IMR-90 (cell line): Measurements from ENCODE around the gene RHOB. TPM values are rescaled to one million over a fixed set of nuclear protein-coding genes. Genes with fewer than 3 reads are reported as not detected.

Source experiments
- ATAC-seq: fragments of 200-7000 bp; cut with Tn5 transposase; 2 replicates; pipeline ENCODE4 v1.9.1; 2020; ENCODE audit warnings: low read depth, mild to moderate bottlenecking, moderate library complexity
- BruUV-seq: library from RNA; stranded (reverse); fragments of 400-500 nt; replicated peaks from 2 replicates; lab custom pipeline; 2021; lab: Mats Ljungman, UMichigan
- CTCF ChIA-PET: fragments of 300-600 bp; formaldehyde crosslinking; extraction: SDS; loops from one replicate; lab custom pipeline; 2021; ENCODE audit warnings: antibody characterized with exemption; lab: Yijun Ruan, JAX
- POLR2A ChIA-PET: fragments of 300-600 bp; sonication (Branson Sonifier 250); formaldehyde crosslinking; loops from one replicate; lab custom pipeline; 2022; ENCODE audit warnings: antibody characterized with exemption; ENCODE audit not compliant: unreplicated experiment; lab: Charles Lee
- DNase-seq: peaks from one replicate; pipeline ENCODE4 v3.0.0; 2013
- H2AFZ ChIP-seq: replicated peaks from 2 replicates; pipeline ENCODE3; 2013; ENCODE audit warnings: low read length, mild to moderate bottlenecking; ENCODE audit not compliant: poor library complexity
- H2AK5ac ChIP-seq: 2 replicates; pipeline ENCODE4 v1.6.1; 2013; ENCODE audit warnings: low read depth, low read length, inconsistent platforms
- H2AK9ac ChIP-seq: replicated peaks from 2 replicates; pipeline ENCODE3; 2013; ENCODE audit warnings: mild to moderate bottlenecking, low read depth, low read length, moderate library complexity; ENCODE audit not compliant: poor library complexity
- H2BK120ac ChIP-seq: 2 replicates; pipeline ENCODE4 v1.6.1; 2013; ENCODE audit warnings: low read depth, low read length, inconsistent platforms
- H2BK15ac ChIP-seq: 3 replicates; pipeline ENCODE4 v1.6.1; 2013; ENCODE audit warnings: low read depth, low read length, inconsistent platforms
- H2BK20ac ChIP-seq: 2 replicates; pipeline ENCODE4 v1.6.1; 2013; ENCODE audit warnings: low read depth, mild to moderate bottlenecking, inconsistent platforms, low read length, moderate library complexity
- H2BK5ac ChIP-seq: 2 replicates; pipeline ENCODE4 v1.6.1; 2013; ENCODE audit warnings: mild to moderate bottlenecking, low read depth, low read length, inconsistent platforms; ENCODE audit not compliant: poor library complexity, severe bottlenecking
- H3K14ac ChIP-seq: replicated peaks from 2 replicates; pipeline ENCODE4 v1.6.1; 2013; ENCODE audit warnings: low read depth, low read length, inconsistent platforms
- H3K18ac ChIP-seq: 2 replicates; pipeline ENCODE4 v1.6.1; 2013; ENCODE audit warnings: low read depth, low read length, control low read depth
- H3K23ac ChIP-seq: 2 replicates; pipeline ENCODE4 v1.6.1; 2013; ENCODE audit warnings: low read depth, low read length, inconsistent platforms
- H3K27ac ChIP-seq: 2 replicates; pipeline ENCODE4 v1.5.1; 2013; ENCODE audit warnings: mild to moderate bottlenecking, control low read depth, low read length; ENCODE audit not compliant: insufficient read depth
- H3K27me3 ChIP-seq: 2 replicates; pipeline ENCODE4 v1.6.1; 2013; ENCODE audit warnings: low read length; ENCODE audit not compliant: control insufficient read depth, insufficient read depth
- H3K36me3 ChIP-seq: 2 replicates; pipeline ENCODE4 v1.6.1; 2013; ENCODE audit warnings: low read length, mixed read lengths; ENCODE audit not compliant: control insufficient read depth, insufficient read depth
- H3K4ac ChIP-seq: 2 replicates; pipeline ENCODE4 v1.6.1; 2013; ENCODE audit warnings: low read depth, low read length, inconsistent platforms
- H3K4me1 ChIP-seq: 2 replicates; pipeline ENCODE4 v1.6.1; 2013; ENCODE audit warnings: low read length, mixed read lengths; ENCODE audit not compliant: control insufficient read depth, insufficient read depth
- H3K4me2 ChIP-seq: 2 replicates; pipeline ENCODE4 v1.6.1; 2013; ENCODE audit warnings: low read depth, mild to moderate bottlenecking, control low read depth, low read length, moderate library complexity
- H3K4me3 ChIP-seq: 2 replicates; pipeline ENCODE4 v1.5.1; 2013; ENCODE audit warnings: low read depth, mild to moderate bottlenecking, control low read depth, low read length, moderate library complexity; ENCODE audit not compliant: insufficient read depth
- H3K56ac ChIP-seq: 2 replicates; pipeline ENCODE4 v1.6.1; 2013; ENCODE audit warnings: low read length, inconsistent platforms; ENCODE audit not compliant: insufficient read depth; ENCODE audit errors: extremely low read depth
- H3K79me1 ChIP-seq, 2 experiments: 2 replicates each; pipeline ENCODE4 v1.6.1; 2013; ENCODE audit warnings: low read length in 2 of 2, inconsistent platforms in 1 of 2, low read depth in 1 of 2
- H3K9ac ChIP-seq: 2 replicates; pipeline ENCODE4 v1.6.1; 2013; ENCODE audit warnings: low read depth, low read length, control low read depth
- H3K9me1 ChIP-seq: 2 replicates; pipeline ENCODE4 v1.6.1; 2013; ENCODE audit warnings: low read length, inconsistent platforms; ENCODE audit not compliant: insufficient read depth
- H3K9me3 ChIP-seq: 2 replicates; pipeline ENCODE4 v1.6.1; 2013; ENCODE audit warnings: low read length; ENCODE audit not compliant: control insufficient read depth, insufficient read depth
- H4K20me1 ChIP-seq: 2 replicates; pipeline ENCODE4 v1.6.1; 2013; ENCODE audit warnings: low read length, inconsistent platforms; ENCODE audit not compliant: insufficient read depth
- H4K5ac ChIP-seq: 2 replicates; pipeline ENCODE4 v1.6.1; 2013; ENCODE audit warnings: mild to moderate bottlenecking, low read depth, low read length, control low read depth
- H4K8ac ChIP-seq, 2 experiments: 2 replicates each; pipeline ENCODE4 v1.6.1; 2013; ENCODE audit warnings: low read depth in 2 of 2, low read length in 2 of 2, control low read depth in 1 of 2, inconsistent platforms in 1 of 2
- H4K91ac ChIP-seq: 2 replicates; pipeline ENCODE4 v1.6.1; 2013; ENCODE audit warnings: low read depth, low read length, inconsistent platforms; ENCODE audit not compliant: insufficient read depth
- BHLHE40 ChIP-seq: fragments of 150-350 bp; IDR thresholded peaks from 2 replicates; pipeline ENCODE4 v1.6.1; 2016; ENCODE audit warnings: mild to moderate bottlenecking, low read depth, low read length
- CEBPB ChIP-seq: IDR thresholded peaks from 2 replicates; pipeline ENCODE4 v1.6.1; 2012; ENCODE audit warnings: low read depth, low read length, improper control_type of control experiment
- CHD1 ChIP-seq: IDR thresholded peaks from 2 replicates; pipeline ENCODE4 v1.6.1; 2012; ENCODE audit warnings: low read depth, low read length, improper control_type of control experiment
- FOS ChIP-seq: fragments of 150-350 bp; IDR thresholded peaks from 2 replicates; pipeline ENCODE4 v1.6.1; 2016; ENCODE audit warnings: low read depth, low read length
- MAFK ChIP-seq: IDR thresholded peaks from 2 replicates; pipeline ENCODE4 v1.6.1; 2012; ENCODE audit warnings: low read depth, low read length, improper control_type of control experiment
- MAZ ChIP-seq: IDR thresholded peaks from 2 replicates; pipeline ENCODE4 v1.6.1; 2012; ENCODE audit warnings: low read depth, mild to moderate bottlenecking, low read length, improper control_type of control experiment, moderate library complexity, borderline replicate concordance
- MXI1 ChIP-seq: IDR thresholded peaks from 2 replicates; pipeline ENCODE4 v1.6.1; 2012; ENCODE audit warnings: low read depth, mild to moderate bottlenecking, low read length, moderate library complexity, borderline replicate concordance
- POLR2A ChIP-seq: IDR thresholded peaks from 2 replicates; pipeline ENCODE4 v1.6.1; 2012; ENCODE audit warnings: mild to moderate bottlenecking, low read depth, low read length
- RAD21 ChIP-seq: IDR thresholded peaks from 2 replicates; pipeline ENCODE4 v1.6.1; 2012; ENCODE audit warnings: low read length, improper control_type of control experiment
- SMC3 ChIP-seq: fragments of 150-350 bp; IDR thresholded peaks from 2 replicates; pipeline ENCODE4 v1.6.1; 2016; ENCODE audit warnings: low read depth, mild to moderate bottlenecking, antibody characterized with exemption, low read length, moderate library complexity
- WGBS, 2 experiments: methylation state at CpG; one replicate each; pipeline versions ENCODE4 v1.1.5 to v1.1.7; 2013; ENCODE audit warnings: missing lambda C conversion rate in 2 of 2; ENCODE audit not compliant: insufficient read length in 1 of 2; ENCODE audit errors: extremely low coverage in 2 of 2; 5-methylcytosine and 5-hydroxymethylcytosine counted together
- dilution Hi-C: fragments of 300-500 bp; cut with HindIII; formaldehyde crosslinking; loops from one replicate; pipeline ENCODE4 v1.14.3; 2018; ENCODE audit warnings: low sequenced_read_pairs; ENCODE audit not compliant: unreplicated experiment
- in situ Hi-C: fragments of 300-500 bp; cut with MboI; formaldehyde crosslinking; loops from 3 replicates; pipeline ENCODE4 v1.14.3; 2019; ENCODE audit warnings: low sequenced_read_pairs, inconsistent platforms, mixed read lengths
- intact Hi-C: fragments of 100-400 bp; cut with micrococcal nuclease; formaldehyde crosslinking; loops from 2 replicates; pipeline ENCODE4 v1.10.0; 2022
- polyA plus RNA-seq, 3 experiments: library from polyadenylated mRNA; depleted of rRNA; stranded (reverse); fragments of >200 nt; gene quantifications; 2 replicates each; pipeline ENCODE4 v1.2.3, GENCODE V29; 2012; ENCODE audit warnings: low replicate concordance in 1 of 3
- total RNA-seq: library from RNA; depleted of rRNA; stranded (reverse); fragments of >200 nt; gene quantifications from 2 replicates; pipeline ENCODE4 v1.2.3, GENCODE V29; 2012
- TF ChIP-seq, protein P1 (sequence below): conservative IDR thresholded peaks from 2 replicates; pipeline ENCODE4 v1.5.1; 2012; ENCODE audit warnings: mild to moderate bottlenecking, low read depth, low read length, improper control_type of control experiment
- TF ChIP-seq, protein P2 (sequence below): fragments of 150-350 bp; IDR thresholded peaks from 2 replicates; pipeline ENCODE4 v1.6.1; 2017; ENCODE audit warnings: mild to moderate bottlenecking, antibody characterized with exemption, low read length, low read depth

Gene RHOB
- total and polyA plus RNA-seq, 2 of the 4 experiments (the other 2 are of a cell fraction): 112 to 149 TPM

DNA sequence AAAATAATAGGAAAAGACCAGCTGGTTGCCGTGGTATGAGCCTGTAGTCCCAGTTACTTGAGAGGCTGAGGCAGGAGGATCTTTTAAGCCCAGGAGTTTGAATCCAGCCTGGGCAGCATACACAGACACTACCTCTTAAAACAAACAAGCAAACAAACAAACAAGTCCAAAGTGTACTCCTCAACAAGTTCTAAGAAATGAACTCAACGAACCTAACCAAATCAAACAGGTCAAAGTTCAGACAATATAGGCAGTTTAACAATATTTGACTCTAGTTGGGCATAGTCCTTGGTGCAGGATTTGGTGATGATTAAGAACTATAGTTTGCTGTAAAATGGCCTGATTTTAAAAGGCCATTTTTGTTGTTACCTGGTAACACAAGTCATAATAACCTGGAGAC lies 41.9 kb upstream of the RHOB start:
- Histone ChIP-seq H2BK15ac (no peak overlapping the region), H3K36me3 (no peaks in the 10 kb centered on the region), H2AK5ac (no peak overlapping the region), H3K4me1 (no peaks in the 10 kb centered on the region; the same call in 1 of the 2 replicates), H3K9me3 (peaks cover 6% of the 10 kb centered on the region), H3K23ac (no peak overlapping the region), H3K18ac (no peak overlapping the region), H4K91ac (no peak overlapping the region), H2BK20ac (no peak overlapping the region), H3K79me1 (no peaks in the 10 kb centered on the region), H2BK5ac (no peak overlapping the region), H2AK9ac (no peak overlapping the region), H3K4ac (no peak overlapping the region), H2BK120ac (no peak overlapping the region), H4K5ac (no peak overlapping the region), H3K27me3 (no peaks in the 10 kb centered on the region; the same call in 1 of the 2 replicates), H3K4me2 (no peak overlapping the region), H3K14ac (no peak overlapping the region), H3K27ac (no peak overlapping the region), H3K4me3 (no peak overlapping the region), H3K56ac (no peak overlapping the region), H3K9me1 (no peaks in the 10 kb centered on the region), H2AFZ (no peak overlapping the region), H3K9ac (no peak overlapping the region), H4K8ac (no peak overlapping the region), H4K20me1 (no peaks in the 10 kb centered on the region)
- dilution Hi-C loops (no loop called here), in situ Hi-C loops (no loop called here), intact Hi-C loops (no loop called here)
- BruUV-seq: no TSS peak
- no peak for ATAC-seq
- no peak for DNase-seq
- 100% methylated on average over 1 of the region's 2 CpGs; no CpG with 5 or more reads in 1 of the 2 experiments for WGBS, 2 experiments
- ChIA-PET POLR2A (no interaction called here), CTCF (interaction anchor here (1.1 kb wide), 1 partner anchor 24 kb away, joined by 3 read pairs; no protein-coding TSS in a partner anchor)
- no peak for TF ChIP-seq CHD1
- TF ChIP-seq CEBPB: no peak
- no peak for TF ChIP-seq MXI1
- TF ChIP-seq, protein P1, sequence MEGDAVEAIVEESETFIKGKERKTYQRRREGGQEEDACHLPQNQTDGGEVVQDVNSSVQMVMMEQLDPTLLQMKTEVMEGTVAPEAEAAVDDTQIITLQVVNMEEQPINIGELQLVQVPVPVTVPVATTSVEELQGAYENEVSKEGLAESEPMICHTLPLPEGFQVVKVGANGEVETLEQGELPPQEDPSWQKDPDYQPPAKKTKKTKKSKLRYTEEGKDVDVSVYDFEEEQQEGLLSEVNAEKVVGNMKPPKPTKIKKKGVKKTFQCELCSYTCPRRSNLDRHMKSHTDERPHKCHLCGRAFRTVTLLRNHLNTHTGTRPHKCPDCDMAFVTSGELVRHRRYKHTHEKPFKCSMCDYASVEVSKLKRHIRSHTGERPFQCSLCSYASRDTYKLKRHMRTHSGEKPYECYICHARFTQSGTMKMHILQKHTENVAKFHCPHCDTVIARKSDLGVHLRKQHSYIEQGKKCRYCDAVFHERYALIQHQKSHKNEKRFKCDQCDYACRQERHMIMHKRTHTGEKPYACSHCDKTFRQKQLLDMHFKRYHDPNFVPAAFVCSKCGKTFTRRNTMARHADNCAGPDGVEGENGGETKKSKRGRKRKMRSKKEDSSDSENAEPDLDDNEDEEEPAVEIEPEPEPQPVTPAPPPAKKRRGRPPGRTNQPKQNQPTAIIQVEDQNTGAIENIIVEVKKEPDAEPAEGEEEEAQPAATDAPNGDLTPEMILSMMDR: no peak
- no peak for TF ChIP-seq FOS
- no peak for TF ChIP-seq RAD21
- no peak for TF ChIP-seq MAFK
- no peak for TF ChIP-seq BHLHE40
- no peak for TF ChIP-seq MAZ
- TF ChIP-seq, protein P2, sequence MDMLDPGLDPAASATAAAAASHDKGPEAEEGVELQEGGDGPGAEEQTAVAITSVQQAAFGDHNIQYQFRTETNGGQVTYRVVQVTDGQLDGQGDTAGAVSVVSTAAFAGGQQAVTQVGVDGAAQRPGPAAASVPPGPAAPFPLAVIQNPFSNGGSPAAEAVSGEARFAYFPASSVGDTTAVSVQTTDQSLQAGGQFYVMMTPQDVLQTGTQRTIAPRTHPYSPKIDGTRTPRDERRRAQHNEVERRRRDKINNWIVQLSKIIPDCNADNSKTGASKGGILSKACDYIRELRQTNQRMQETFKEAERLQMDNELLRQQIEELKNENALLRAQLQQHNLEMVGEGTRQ: no peak
- no peak for TF ChIP-seq POLR2A
- TF ChIP-seq SMC3: no peak
